HG02885 (cell line): ENCODE measurements around the gene NOVA2.

Source experiments
- ATAC-seq: cut with Tn5 transposase; IDR thresholded peaks from one replicate; pipeline ENCODE4 v1.9.1; 2021; ENCODE audit warnings: mild to moderate bottlenecking; ENCODE audit not compliant: unreplicated experiment, poor library complexity

Gene NOVA2

DNA sequence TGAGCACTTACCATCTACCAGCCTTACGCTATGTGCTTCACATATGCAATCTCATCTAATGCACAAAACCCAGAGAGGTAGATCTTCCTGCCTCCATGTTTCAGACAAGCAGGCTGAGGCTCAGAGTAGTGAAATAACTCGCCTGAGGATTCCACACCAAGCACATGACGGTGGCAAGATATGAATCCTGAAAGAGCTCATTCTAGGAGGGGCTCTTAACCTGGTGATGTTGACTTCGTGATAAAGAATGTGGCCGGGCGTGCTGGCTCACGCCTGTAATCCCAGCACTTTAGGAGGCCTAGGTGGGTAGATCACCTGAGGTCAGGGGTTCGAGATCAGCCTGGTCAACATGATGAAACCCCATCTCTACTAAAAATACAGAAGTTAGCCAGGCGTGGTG lies 5.0 kb downstream of the NOVA2 start:
- ATAC-seq: no peak

DNA sequence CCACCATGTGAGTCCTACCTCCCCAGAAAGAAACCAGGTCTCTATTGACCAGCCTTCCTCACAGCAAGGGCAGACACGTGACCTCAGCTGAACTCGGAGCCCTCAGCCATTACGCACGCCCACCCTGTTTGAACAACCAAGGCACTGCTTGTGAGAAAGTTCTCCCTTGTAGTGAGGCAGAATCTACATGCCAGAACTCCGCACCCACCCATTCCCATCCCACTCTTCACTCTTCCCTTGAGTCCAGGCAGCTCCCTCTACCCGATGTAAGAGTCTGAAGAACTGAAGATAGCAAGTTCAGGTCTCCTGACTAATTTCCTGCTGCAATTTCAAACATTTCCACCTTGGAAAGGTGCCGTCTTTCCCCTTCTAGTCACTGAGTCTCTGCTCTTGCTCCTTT lies 6.4 kb downstream of the NOVA2 start:
- no peak for ATAC-seq

DNA sequence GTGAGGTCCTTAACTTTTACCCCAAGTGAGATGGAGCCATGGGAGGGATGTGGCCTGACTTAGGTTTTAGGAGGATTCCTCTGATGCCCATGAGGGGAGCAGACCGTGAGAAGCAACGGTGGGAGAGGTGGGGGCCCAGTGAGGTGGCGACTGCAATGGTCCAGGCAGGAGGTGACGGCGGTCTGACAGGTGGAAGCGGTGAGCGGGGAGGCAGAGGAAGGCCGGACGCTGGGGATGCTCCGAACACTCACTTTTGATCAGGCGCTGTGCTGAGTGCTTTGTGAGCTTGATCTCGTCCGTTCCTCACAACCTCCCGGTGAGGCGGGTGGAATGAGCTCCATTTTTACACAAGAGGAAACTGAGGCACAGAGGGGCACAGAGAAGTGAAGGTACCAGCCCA lies 11.6 kb downstream of the NOVA2 start:
- no peak for ATAC-seq

DNA sequence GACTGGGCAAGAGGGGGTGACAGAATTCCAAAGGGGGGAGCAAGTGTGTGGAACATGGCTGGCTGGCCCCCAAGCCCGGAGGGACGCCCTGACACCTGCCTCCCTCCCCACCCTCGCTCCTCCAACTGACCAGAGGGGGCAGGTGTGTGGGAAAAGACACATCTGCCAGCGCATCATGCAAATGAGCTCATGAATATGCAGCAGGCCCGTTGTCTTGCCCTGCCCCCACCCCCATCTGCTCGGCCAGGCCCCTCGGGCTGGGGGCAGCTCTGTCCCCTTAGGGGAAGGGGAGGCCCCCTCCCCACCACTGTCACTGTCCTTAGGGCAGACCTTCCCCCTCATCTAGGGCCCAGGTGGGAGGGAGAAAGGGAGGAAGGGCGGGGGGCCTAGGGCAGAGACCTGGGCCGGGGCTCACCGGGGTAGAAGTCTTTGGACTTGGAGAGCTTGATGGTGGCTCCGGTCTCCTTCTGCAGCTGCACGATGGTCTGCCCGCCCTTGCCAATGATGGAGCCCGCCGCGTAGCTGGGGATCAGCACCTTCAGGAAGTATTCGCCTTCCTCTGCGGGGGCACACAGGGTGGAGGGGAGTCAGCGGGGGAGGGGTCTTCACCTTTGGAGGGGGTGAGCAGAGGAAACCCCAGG lies 12.9 kb downstream of the NOVA2 start:
- ATAC-seq: no peak

DNA sequence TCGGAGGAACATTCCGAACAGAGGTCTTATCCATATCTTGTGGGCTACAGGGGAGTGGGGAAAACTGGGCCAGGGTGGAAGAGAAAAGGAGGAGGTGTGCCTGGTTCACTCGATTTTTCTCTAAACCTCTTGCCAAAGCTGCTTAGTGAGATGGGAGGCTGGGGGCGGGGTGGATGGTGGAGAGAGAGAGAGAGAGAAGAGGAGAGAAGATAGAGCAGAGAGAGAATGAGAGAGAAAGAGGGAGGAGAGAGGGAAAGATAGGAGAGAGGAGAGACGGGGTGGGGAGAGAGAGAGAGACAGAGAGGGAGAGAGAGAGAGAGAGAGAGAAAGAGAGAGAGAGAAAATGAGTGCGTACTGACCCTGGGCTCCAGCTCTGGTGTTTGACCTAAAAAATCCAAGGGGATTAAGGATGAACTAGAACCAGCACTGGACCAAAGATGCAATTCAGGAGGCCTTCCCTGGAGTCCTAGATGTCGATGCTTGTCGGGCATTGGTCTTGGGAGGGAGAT lies 14.1 kb downstream of the NOVA2 start:
- no peak for ATAC-seq

DNA sequence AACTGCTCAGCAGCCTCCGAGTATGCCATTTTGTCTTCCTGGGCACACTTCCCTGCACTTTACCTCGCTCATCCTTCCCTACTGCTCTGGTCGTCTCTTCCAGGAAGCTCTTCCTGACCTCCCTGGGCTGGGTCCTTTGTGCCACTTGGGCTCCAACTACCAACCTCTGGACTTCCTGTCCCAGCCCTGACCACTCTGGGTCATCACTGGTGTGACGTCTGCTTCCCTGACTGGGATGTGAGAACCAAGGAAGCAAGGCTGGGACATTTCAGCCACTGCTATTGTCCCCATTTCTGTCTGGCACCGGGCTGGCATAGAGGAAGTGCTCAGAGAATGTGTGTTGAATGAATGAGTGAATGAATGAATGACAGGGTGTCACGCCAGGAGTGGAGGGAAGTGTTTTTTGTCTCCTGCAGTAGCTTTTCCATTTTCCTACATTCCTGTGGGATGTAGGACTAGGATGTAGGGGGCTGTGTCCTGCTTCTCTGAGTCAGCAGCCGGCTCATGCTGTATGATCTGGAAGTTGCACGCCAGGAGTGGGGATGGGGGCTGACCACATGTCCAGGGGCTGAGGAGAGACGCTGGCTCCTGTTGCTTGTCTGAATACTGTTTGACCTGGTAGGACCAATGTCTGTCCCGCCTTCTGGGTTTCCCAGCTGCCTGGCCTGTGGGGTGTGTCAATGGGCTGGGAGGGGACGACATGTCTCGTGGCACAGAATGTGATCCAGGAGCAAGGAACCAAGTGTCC lies 14.7 kb downstream of the NOVA2 start:
- no peak for ATAC-seq

DNA sequence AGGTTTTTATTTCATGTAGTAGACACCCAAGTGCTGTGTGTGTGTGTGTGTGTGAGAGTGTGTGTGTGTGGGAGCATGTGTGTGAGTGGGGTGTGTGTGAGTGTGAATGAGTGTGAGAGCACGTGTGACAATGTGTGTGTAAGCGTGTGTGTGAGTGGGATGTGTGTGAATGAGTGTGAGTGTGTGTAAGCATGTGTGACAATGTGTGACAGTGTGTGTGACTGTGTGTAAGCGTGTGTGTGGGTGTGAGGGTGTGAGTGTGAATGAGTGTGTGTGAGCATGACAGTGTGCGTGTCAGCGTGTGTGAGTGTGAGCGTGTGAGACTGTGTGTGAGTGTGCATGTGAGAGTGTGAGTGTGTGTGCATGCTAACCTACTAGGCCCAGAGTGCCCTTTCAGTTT lies 15.3 kb downstream of the NOVA2 start:
- no peak for ATAC-seq

DNA sequence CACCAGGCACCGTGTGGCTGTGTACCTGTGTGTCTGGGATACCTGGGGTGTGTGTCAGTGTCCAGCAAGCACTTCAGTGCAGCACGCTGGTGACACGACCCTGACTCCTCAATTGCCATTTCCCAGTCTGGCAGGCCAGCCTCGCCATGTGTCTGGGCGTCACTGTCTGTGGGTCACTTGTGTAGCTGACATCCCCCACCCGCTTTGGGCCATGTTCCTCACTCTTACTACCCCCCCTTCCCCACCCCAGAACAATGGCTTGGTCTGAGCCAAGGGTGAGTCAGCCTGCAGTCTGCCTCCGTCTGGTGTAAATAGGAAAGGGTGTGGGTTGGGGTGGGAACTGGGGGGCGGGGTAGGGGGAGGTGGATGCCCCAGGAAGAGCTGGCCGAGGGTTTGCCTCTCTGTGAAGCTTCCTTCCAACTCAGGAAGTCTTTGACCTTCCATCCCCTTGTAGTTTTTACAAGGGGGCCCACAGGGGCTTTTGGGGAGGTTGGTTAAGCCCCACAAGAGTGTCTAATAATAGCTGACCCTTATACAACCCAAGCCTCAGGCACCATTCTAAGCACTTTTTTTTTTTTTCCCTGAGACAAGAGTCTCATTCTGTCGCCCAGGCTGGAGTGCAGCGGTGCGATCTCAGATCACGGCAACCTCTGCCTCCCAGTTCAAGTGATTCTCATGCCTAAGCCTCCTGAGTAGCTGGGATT lies 17.6 kb downstream of the NOVA2 start:
- no peak for ATAC-seq

DNA sequence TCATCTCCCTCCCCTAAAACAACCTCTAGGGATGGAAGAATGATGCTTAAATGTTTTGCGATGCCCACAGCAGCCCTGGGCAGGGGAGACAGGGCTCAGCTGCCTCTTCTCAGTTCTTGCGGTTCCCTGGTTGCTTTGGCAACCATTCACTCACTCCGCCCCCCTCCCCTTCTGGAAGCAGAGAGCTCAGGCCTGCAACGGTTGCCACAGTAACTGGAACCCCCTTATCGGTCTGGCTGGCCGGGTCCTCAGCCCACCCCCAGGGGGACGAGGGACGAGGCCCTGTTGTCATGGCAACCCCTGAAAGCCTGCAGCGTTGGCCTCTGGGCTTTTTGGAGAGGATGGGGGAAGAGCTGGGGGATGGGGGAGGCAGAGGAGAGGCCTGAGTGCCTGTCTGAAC lies 19.5 kb downstream of the NOVA2 start:
- ATAC-seq: no peak

DNA sequence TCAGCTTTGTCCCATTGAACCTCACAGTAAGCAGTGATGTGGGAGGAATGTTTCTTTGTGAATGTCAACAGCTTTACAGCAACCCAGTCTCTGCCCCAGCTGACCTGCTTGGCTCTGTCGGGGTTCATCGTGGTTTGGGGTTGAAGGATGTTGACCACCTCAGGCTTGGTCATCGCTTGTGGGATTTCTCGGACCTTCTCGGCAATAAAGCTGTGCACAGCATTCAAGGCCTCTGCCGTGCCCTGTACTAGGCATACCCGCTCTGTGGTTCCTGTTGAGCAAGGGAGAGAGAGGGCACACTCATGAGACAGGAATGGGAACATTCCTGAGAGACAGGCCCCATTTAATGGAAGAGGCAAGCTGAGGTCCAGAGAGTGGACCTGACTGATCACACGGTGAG lies 20.0 kb downstream of the NOVA2 start:
- ATAC-seq: no peak

DNA sequence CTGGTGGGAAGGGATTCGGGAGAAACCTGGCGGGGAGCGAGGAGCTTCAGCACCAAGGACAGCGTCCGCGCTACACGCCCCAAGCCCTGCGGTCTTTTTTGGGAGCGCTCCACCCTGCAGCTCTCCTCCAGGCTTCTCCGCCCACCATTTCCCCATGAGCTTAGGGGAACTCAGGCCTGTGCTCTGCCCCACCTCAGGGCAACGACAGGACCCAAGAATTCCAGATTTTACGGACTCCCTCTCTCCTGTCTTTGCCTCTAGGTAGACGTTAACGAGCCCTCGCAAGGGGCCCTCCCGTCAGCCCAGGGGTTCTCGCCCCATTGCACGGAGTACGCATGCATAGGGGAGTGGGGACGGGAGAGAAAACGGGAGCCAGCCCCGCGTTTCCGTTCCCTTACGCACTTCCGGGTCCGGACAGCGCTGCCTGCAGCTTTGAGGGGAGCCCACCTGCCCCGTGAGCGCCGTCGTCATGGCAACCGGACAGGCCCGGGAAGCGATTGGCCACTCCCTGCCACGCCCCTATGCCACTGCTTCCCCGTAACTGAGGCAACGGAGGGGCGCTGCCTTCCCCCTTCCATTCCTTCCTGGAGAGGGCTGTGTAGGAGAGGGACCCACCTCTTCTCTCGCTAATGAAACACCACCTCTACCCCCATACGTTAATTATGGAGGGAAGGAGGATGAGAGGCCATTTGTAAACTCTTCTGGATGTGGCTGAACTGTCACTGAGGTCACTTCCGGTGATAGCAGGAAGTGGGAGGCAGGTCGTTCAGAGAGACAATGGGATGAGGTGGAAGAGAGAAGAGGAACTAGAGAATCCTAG lies 20.8 kb downstream of the NOVA2 start:
- ATAC-seq: no peak

DNA sequence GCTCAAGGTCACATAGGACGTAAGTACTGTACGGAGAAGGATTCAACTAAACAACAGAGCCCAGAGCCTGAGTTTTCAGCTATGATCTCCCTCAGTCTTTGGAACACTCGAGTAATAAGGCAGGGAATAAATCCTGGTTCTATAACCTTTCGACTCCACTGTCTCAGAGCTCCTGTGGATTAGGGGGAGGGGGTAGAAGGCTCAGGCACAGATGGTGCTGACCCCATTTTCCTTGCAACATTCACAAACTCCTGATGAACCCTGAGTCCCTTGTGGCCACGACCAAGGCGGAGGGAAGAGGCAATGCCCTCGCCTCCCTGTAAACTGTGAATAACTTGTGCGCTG lies 21.4 kb downstream of the NOVA2 start:
- no peak for ATAC-seq

DNA sequence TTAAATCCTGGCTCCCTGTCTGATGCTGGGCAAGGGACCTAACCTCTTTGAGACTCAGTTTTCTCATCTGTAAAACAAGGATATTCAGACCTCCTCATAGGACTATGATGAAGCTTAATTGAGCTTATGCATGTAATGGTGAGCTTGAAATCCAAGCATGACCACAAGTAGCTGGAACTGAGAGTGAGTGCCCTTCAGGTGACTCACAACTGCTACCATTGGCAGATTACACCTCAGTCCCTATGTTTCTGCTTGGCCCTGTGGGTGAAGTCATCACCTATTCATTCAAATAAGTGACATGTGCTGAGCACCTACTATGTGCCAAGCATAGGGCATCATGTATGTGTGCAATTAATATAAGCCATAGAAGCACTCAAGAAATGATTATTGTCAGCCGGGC lies 25.7 kb downstream of the NOVA2 start:
- ATAC-seq: no peak

DNA sequence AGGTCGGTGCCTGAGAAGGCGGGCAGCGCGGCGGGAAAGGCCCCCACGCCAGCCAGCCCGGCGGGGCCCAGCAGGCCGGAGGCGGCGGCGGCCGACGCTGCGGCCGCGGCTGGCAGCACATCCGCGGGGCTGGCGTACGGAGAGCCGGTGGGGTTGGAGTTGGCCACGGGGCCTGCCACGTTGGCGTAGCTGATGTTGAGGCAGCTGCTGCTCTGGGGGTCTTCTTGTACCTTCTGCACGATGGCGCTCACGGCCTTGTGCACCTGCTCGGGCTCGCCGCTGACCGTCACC lies 33.2 kb downstream of the NOVA2 start:
- no peak for ATAC-seq

DNA sequence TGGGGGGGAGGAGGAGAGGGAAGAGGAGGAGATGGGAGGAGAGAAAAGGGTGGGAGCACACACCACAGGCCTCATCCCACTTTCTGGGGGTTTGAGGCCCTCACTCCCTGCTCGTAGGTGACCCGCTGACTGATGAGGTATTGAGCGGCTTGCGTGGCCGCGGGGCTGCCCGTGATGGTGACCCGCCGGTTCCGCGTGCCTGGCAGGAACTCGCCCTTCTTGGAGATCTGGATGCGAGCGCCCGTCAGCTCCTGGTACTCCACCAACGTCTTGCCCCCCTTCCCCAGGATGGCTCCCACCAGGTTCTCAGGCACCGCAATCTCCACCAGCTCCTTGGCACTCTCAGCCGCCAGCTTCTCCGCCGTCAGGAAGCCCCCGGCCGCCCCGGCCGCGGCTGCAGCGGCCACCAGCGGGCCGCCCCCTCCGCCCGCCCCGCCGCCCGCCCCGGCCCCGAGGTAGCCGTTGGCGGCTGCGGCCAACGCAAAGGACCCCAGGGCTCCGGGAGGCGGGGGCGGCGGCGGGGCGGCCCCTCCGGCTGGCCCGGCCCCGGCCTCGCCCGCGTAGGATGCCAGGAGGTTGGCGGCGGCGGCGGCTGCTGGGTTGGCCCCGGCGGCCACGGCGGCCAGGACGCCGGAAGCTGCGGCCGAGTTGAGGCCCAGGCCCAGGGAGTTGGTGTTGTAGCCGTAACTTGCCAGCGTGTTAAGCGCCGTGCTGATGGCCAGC lies 33.7 kb downstream of the NOVA2 start:
- no peak for ATAC-seq

DNA sequence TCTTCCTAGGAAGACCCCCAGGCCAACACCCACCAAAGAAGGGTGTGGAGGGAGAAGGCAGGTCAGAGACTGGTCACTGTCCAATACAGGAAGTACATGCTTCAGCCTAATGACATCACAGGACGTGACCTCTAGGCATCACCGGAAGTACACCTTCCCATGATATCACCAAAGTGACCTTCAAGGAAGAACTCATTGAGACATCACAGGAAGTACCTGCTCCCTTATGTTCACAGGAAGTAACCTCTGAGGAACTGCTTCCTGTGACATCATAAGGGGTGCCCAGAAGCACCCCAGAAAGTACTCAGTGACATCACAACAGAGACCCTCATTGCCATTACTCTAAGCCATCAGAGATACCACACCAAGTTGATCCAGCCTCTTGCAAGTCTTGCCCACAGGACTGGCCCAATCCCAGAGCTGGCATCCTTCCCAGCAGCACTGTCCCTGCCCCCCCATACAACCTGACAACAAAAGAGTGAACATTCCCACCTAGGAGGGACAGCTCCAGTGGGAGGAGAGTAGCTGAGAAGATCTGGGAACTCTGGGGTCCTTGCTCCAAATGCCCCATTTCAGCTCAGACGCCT lies 34.8 kb downstream of the NOVA2 start:
- no peak for ATAC-seq

DNA sequence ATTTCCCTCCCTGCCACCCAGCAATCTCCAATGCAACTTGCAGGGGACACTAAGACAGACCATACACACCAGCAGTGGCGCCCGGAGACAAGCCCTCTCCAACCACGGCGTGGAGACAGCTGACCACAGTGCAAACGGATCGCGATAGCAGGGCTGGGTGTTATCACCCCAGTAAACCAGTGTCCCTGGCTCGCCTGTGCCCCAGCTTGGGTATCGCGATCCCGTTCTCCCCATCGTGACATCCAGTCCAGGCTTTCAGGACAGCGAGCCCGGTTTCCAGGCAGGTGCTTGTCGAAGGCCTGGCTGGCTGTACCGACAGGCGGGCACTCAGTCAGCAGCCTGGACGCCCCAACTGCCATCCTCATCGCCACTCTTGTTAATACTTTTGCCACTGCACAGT lies 38.4 kb downstream of the NOVA2 start:
- ATAC-seq: no peak

DNA sequence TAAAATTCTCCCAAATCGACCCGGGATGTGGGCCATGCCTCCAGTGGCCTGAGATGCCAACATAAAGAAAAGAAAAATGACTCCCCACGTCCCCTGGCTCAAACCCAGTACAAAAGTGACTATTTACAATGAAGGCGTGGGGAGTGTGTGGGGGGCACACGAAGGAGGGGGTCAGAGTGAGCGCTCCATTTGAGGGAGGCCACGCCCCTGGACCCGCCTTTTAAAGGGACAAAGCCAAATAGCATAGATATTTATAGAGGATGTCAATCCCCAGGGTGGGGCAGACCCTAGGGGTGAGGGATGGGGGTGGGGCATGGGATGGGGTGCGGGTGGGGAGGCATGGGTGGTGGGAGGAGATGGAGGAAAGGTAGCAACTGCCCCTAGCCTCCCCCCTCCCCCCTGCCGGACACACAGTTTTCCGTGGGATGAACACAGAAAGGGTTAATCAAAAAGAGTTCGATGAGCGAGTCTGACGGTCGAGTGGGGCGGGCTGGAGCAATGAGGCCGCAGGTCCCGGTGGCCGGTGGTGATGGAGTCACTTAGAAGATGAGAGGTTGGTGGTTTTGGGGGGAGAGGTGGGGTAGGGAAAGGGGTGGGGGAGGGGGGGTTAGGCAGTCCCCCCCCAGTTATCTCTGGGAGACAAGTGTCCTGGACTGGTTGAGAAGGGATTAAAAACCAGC lies 39.0 kb downstream of the NOVA2 start:
- ATAC-seq: no peak

DNA sequence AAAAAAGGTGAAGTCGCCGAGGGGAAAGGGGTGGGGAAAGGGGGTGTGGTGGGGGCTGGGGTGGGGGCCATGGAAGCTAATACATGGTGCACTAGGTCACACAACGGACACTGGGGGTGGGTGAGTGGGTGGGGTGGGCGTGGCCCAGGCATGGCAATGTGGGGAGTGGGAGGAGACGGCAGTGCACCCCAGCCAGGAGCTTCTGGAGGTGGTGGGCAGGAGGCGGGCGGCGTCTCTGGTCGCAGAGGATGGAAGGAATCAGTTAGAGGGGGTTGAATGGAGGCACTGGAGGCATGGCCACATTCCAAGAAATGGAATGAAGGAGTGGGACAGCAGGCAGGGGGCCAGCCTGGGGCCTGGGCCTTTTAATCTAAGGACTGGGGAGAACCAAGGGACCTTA lies 39.9 kb downstream of the NOVA2 start:
- no peak for ATAC-seq
